COLO668 (cell line): Measurements from ENCODE around the gene POLR3GL.
A peak's percentile ranks its signal among the peaks of the same experiment; 100 is the strongest.

Experiments
- DNase-seq: peaks from one replicate; lab custom pipeline; 2025; ENCODE audit not compliant: unreplicated experiment; lab: John Stamatoyannopoulos, UW

Gene POLR3GL

GRCh38 chr1:145974721-145975120, 10.2 kb downstream of the POLR3GL start:
- DNase-seq = no peak

- DNase-seq = no peak
Measured at GRCh38 chr1:145975216-145975615, 10.7 kb downstream of the POLR3GL start.

- no peak for DNase-seq
Measured at GRCh38 chr1:145977016-145977415, 12.5 kb downstream of the POLR3GL start.

- DNase-seq = peak; percentile 78
Measured at GRCh38 chr1:145977486-145978470, 13.3 kb downstream of the POLR3GL start.

- no peak for DNase-seq
Measured at GRCh38 chr1:145978471-145978853, 14.0 kb downstream of the POLR3GL start.

- DNase-seq = peak; percentile 68
Measured at GRCh38 chr1:145978854-145979745, 14.6 kb downstream of the POLR3GL start.

GRCh38 chr1:145979746-145980456, 15.4 kb downstream of the POLR3GL start:
- no peak for DNase-seq

- DNase-seq = no peak
Measured at GRCh38 chr1:145980457-145980994, 16.0 kb downstream of the POLR3GL start.

GRCh38 chr1:145982010-145982723, 17.7 kb downstream of the POLR3GL start:
- DNase-seq = no peak

GRCh38 chr1:145983206-145983675, 18.8 kb downstream of the POLR3GL start:
- no peak for DNase-seq

- no peak for DNase-seq
Measured at GRCh38 chr1:145983960-145984830, 19.7 kb downstream of the POLR3GL start.

GRCh38 chr1:145985129-145985501, 20.6 kb downstream of the POLR3GL start:
- DNase-seq = no peak

- DNase-seq = peak; percentile 28
Measured at GRCh38 chr1:145985502-145986439, 21.3 kb downstream of the POLR3GL start.

- DNase-seq = no peak
Measured at GRCh38 chr1:145986551-145986950, 22.1 kb downstream of the POLR3GL start.

- DNase-seq = no peak
Measured at GRCh38 chr1:145987926-145988325, 23.4 kb downstream of the POLR3GL start.

GRCh38 chr1:145988773-145989172, 24.3 kb downstream of the POLR3GL start:
- no peak for DNase-seq

- DNase-seq = peak; percentile 20
Measured at GRCh38 chr1:145990249-145990855, 25.9 kb downstream of the POLR3GL start.
